GM12801 (cell line): ENCODE data around the gene CRX.

Source experiments
- TF ChIP-seq, protein P1 (sequence below): IDR thresholded peaks from one replicate; pipeline ENCODE4 v1.5.1; 2011; ENCODE audit warnings: control low read depth; ENCODE audit not compliant: insufficient read length; ENCODE audit errors: extremely low read depth

The CRX gene

GRCh38 chr19:47890865-47891621 lies 69.3 kb downstream of the CRX start:
- TF ChIP-seq, protein P1, sequence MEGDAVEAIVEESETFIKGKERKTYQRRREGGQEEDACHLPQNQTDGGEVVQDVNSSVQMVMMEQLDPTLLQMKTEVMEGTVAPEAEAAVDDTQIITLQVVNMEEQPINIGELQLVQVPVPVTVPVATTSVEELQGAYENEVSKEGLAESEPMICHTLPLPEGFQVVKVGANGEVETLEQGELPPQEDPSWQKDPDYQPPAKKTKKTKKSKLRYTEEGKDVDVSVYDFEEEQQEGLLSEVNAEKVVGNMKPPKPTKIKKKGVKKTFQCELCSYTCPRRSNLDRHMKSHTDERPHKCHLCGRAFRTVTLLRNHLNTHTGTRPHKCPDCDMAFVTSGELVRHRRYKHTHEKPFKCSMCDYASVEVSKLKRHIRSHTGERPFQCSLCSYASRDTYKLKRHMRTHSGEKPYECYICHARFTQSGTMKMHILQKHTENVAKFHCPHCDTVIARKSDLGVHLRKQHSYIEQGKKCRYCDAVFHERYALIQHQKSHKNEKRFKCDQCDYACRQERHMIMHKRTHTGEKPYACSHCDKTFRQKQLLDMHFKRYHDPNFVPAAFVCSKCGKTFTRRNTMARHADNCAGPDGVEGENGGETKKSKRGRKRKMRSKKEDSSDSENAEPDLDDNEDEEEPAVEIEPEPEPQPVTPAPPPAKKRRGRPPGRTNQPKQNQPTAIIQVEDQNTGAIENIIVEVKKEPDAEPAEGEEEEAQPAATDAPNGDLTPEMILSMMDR = no peak

- TF ChIP-seq, protein P1 = no peak
Measured at GRCh38 chr19:47891622-47891922, 69.8 kb downstream of the CRX start.

DNA sequence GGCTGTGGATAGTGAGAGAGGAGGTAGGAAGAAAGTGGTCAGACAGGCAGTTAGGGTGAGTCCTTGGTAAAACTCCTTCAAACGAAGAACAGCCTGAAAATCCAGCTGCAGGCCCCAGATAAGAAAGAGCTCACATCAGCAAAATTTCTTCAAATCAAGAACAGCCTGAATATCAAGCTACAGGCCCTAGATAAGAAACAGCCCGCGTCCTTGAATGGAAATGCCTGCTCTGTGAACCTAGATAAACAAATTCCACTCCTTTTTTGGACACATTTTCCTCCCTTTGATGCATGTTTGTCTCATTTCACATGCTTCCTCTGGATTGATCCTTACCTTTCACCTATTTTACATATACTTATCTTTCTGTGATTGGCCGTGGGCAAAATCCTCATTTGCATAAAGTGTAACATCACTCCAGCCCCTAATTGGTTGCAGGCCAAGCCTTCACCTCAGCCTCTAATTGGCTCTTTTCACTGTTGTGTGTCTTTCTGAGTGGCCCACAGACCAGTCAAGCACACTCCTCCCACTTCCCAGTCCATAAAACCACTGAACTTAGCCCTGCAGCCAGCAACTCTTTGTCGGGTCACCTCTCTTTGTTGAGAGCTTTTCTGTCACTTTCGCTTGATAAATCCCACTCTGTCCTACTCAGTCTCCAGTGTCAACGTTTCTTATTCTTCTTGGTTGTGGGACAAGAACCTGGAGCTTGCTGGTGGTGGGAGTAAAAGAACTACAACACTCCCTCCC lies 70.4 kb downstream of the CRX start:
- TF ChIP-seq, protein P1 = no peak
